Upper lobe of left lung (tissue), 4 donors: ENCODE data around the gene RASGRF1.

ENCODE experiments used
- EP300 ChIP-seq, 4 donors: sonication (generic); formaldehyde crosslinking; IDR thresholded peaks; one replicate each; pipeline ENCODE4 v1.5.1; 2017; ENCODE audit warnings: antibody characterized with exemption in 4 of 4, control low read depth in 2 of 4
- POLR2A ChIP-seq, 4 donors: fragments of 450-650 bp; IDR thresholded peaks; one replicate each; pipeline ENCODE4 v1.5.1; 2016 to 2017; ENCODE audit warnings: antibody characterized with exemption in 4 of 4, mild to moderate bottlenecking in 2 of 4
- POLR2AphosphoS5 ChIP-seq, 2 donors: sonication (generic); formaldehyde crosslinking; IDR thresholded peaks; one replicate each; pipeline ENCODE4 v1.5.1; 2017; ENCODE audit warnings: antibody characterized with exemption in 2 of 2
- TF ChIP-seq, protein P1 (sequence below), 6 experiments: fragments of 450-650 bp in 4 of 6; fragments of 200-600 bp in 2 of 6; sonication (generic) in 2 of 6; IDR thresholded peaks; one replicate each; pipeline ENCODE4 v1.5.1; 2016 to 2019; ENCODE audit warnings: antibody characterized with exemption in 6 of 6

DNA sequence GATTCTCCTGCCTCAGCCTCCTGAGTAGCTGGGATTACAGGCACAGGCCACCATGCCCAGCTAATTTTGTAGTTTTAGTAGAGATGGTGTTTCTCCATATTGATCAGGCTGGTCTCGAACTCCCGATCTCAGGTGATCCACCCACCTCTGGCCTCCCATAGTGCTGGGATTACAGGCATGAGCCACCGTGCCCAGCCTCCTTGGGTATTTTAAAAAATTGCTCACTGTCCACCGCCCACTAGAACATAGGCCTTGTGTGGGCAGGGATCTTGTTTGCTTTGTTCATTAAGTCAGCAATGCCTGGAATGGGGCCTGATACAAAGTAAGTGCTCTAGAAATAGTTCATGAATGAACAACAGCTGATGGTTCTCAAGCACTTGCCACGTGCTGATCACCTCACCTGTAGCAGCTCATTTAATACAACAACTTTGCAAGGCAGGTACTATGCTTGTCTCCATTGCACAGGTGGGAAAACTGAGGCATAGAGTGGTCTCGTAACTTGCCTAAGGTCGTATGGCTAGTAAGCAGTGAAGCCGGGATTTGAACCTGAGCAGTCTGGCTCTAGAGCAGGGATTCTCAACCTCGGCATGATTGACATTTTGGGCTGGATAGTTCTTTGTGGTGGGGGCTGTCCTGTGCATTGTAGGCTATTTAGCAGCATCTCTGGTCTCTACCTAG, 133.0 kb downstream of the RASGRF1 start:
- TF ChIP-seq, protein P1, sequence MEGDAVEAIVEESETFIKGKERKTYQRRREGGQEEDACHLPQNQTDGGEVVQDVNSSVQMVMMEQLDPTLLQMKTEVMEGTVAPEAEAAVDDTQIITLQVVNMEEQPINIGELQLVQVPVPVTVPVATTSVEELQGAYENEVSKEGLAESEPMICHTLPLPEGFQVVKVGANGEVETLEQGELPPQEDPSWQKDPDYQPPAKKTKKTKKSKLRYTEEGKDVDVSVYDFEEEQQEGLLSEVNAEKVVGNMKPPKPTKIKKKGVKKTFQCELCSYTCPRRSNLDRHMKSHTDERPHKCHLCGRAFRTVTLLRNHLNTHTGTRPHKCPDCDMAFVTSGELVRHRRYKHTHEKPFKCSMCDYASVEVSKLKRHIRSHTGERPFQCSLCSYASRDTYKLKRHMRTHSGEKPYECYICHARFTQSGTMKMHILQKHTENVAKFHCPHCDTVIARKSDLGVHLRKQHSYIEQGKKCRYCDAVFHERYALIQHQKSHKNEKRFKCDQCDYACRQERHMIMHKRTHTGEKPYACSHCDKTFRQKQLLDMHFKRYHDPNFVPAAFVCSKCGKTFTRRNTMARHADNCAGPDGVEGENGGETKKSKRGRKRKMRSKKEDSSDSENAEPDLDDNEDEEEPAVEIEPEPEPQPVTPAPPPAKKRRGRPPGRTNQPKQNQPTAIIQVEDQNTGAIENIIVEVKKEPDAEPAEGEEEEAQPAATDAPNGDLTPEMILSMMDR (IDR thresholded peaks at IDR 0.05), result no peak
- no peak for TF ChIP-seq POLR2AphosphoS5 (IDR thresholded peaks at IDR 0.05)
- no peak for TF ChIP-seq POLR2A (IDR thresholded peaks at IDR 0.05)
- TF ChIP-seq EP300 (IDR thresholded peaks at IDR 0.05), result no peak
